Karpas-422 (cell line): ENCODE results near the gene UPF1. TPM values are rescaled to one million over a fixed set of nuclear protein-coding genes. Genes with fewer than 3 reads are reported as not detected.
"Not testable (repeated sequence)": the region's sequence is repeated elsewhere in the genome, so short reads cannot be mapped to it uniquely, and the experiment has no call there.

ENCODE experiments used
- DNase-seq: peaks from one replicate; pipeline ENCODE4 v3.0.0-alpha.2; 2015
- H2AFZ ChIP-seq: fragments of 200-600 bp; sonication (generic); 2 replicates; pipeline ENCODE4 v1.6.1; 2014; ENCODE audit warnings: antibody characterized with exemption, low read length, mixed read lengths
- H3K27ac ChIP-seq: fragments of 200-600 bp; sonication (generic); 2 replicates; pipeline ENCODE4 v1.5.1; 2014; ENCODE audit warnings: mild to moderate bottlenecking, low read length, moderate library complexity
- H3K27me3 ChIP-seq: fragments of 200-600 bp; sonication (generic); 2 replicates; pipeline ENCODE4 v1.6.1; 2014; ENCODE audit warnings: low read length, mixed read lengths
- H3K36me3 ChIP-seq: fragments of 200-600 bp; sonication (generic); 2 replicates; pipeline ENCODE4 v1.6.1; 2014; ENCODE audit warnings: low read length, mixed read lengths; ENCODE audit not compliant: insufficient read depth
- H3K4me1 ChIP-seq: fragments of 200-600 bp; sonication (generic); 2 replicates; pipeline ENCODE4 v1.6.1; 2014; ENCODE audit warnings: mild to moderate bottlenecking, low read length, mixed read lengths
- H3K4me2 ChIP-seq: fragments of 200-600 bp; sonication (generic); 2 replicates; pipeline ENCODE4 v1.6.1; 2014; ENCODE audit warnings: low read length, low read depth, mild to moderate bottlenecking; ENCODE audit not compliant: poor library complexity, severe bottlenecking
- H3K4me3 ChIP-seq: fragments of 200-600 bp; sonication (generic); 2 replicates; pipeline ENCODE4 v1.5.1; 2014; ENCODE audit warnings: mild to moderate bottlenecking, antibody characterized with exemption, low read length, mixed read lengths
- H3K79me2 ChIP-seq: fragments of 200-600 bp; sonication (generic); 2 replicates; pipeline ENCODE4 v1.6.1; 2014; ENCODE audit warnings: mild to moderate bottlenecking, low read length, mixed read lengths
- H3K9ac ChIP-seq: fragments of 200-600 bp; sonication (generic); 2 replicates; pipeline ENCODE4 v1.6.0; 2014; ENCODE audit warnings: low read length
- H3K9me2 ChIP-seq: fragments of 200-600 bp; sonication (generic), shearing (Covaris generic); replicated peaks from 2 replicates; pipeline ENCODE4 v1.6.0; 2014; ENCODE audit warnings: mild to moderate bottlenecking, low read length, moderate library complexity; ENCODE audit not compliant: insufficient read depth
- H3K9me3 ChIP-seq: fragments of 300-700, 200-600 bp; sonication (generic); 2 replicates; pipeline ENCODE4 v1.6.1; 2014; ENCODE audit warnings: low read length, mixed read lengths
- H4K20me1 ChIP-seq: fragments of 200-600 bp; sonication (generic); 2 replicates; pipeline ENCODE4 v1.6.1; 2014; ENCODE audit warnings: mild to moderate bottlenecking, antibody characterized with exemption, low read length, low read depth; ENCODE audit not compliant: insufficient read depth
- total RNA-seq: library from RNA; depleted of rRNA; stranded (reverse); fragments of >200 nt; shearing (Covaris generic); gene quantifications from 2 replicates; pipeline ENCODE4 v1.2.3, GENCODE V29; 2014; ENCODE audit warnings: low replicate concordance

Gene UPF1
- total RNA-seq, 1 experiment from 2014 or later: 30.6 TPM

- H3K27ac ChIP-seq: no peak overlapping the region
- H3K36me3 ChIP-seq: no peaks in the 10 kb centered on the region
- no peaks in the 10 kb centered on the region for H3K27me3 ChIP-seq
- no peak overlapping the region for H2AFZ ChIP-seq
- H3K9ac ChIP-seq: no peak overlapping the region
- no peaks in the 10 kb centered on the region for H3K9me2 ChIP-seq
- H3K4me2 ChIP-seq: no peak overlapping the region
- no peaks in the 10 kb centered on the region for H3K79me2 ChIP-seq
- H4K20me1 ChIP-seq: no peaks in the 10 kb centered on the region
- no peaks in the 10 kb centered on the region for H3K4me1 ChIP-seq
- no peaks in the 10 kb centered on the region for H3K9me3 ChIP-seq
- H3K4me3 ChIP-seq: no peak overlapping the region
- no peak for DNase-seq
Observed at GRCh38 chr19:18804643-18805042, 27.1 kb upstream of the UPF1 start.

GRCh38 chr19:18807861-18808331 lies 23.9 kb upstream of the UPF1 start:
- H4K20me1 ChIP-seq: no peaks in the 10 kb centered on the region
- no peaks in the 10 kb centered on the region for H3K9me2 ChIP-seq
- H3K27ac ChIP-seq: no peak overlapping the region
- H3K9me3 ChIP-seq: no peaks in the 10 kb centered on the region
- H3K4me2 ChIP-seq: no peak overlapping the region
- H2AFZ ChIP-seq: no peak overlapping the region
- H3K4me3 ChIP-seq: no peak overlapping the region
- H3K36me3 ChIP-seq: no peaks in the 10 kb centered on the region
- H3K27me3 ChIP-seq: no peaks in the 10 kb centered on the region
- no peak for DNase-seq
- H3K4me1 ChIP-seq: no peaks in the 10 kb centered on the region
- no peaks in the 10 kb centered on the region for H3K79me2 ChIP-seq
- no peak overlapping the region for H3K9ac ChIP-seq

GRCh38 chr19:18809149-18809868 lies 22.4 kb upstream of the UPF1 start:
- Histone ChIP-seq H3K9me2 (no peaks in the 10 kb centered on the region), H2AFZ (no peak overlapping the region), H3K4me2 (no peak overlapping the region), H3K27me3 (no peaks in the 10 kb centered on the region), H3K4me1 (no peaks in the 10 kb centered on the region), H3K4me3 (no peak overlapping the region), H3K9ac (no peak overlapping the region), H3K36me3 (no peaks in the 10 kb centered on the region), H4K20me1 (no peaks in the 10 kb centered on the region), H3K79me2 (no peaks in the 10 kb centered on the region), H3K27ac (no peak overlapping the region), H3K9me3 (no peaks in the 10 kb centered on the region)
- no peak for DNase-seq

GRCh38 chr19:18811638-18812037 lies 20.1 kb upstream of the UPF1 start:
- H2AFZ ChIP-seq, H3K4me2 ChIP-seq, H3K9ac ChIP-seq, H3K4me3 ChIP-seq, H3K9me2 ChIP-seq, DNase-seq, H3K27ac ChIP-seq, H3K79me2 ChIP-seq, H3K4me1 ChIP-seq, H3K36me3 ChIP-seq, H4K20me1 ChIP-seq, H3K27me3 ChIP-seq, H3K9me3 ChIP-seq: not testable (repeated sequence)

- no peak overlapping the region for H3K4me2 ChIP-seq
- no peak overlapping the region for H3K27ac ChIP-seq
- no peaks in the 10 kb centered on the region for H3K27me3 ChIP-seq
- no peak overlapping the region for H3K4me3 ChIP-seq
- H3K4me1 ChIP-seq: no peaks in the 10 kb centered on the region
- H3K79me2 ChIP-seq: no peaks in the 10 kb centered on the region
- no peaks in the 10 kb centered on the region for H3K36me3 ChIP-seq
- DNase-seq: no peak
- H2AFZ ChIP-seq: no peak overlapping the region
- no peaks in the 10 kb centered on the region for H3K9me3 ChIP-seq
- H4K20me1 ChIP-seq: no peaks in the 10 kb centered on the region
- no peaks in the 10 kb centered on the region for H3K9me2 ChIP-seq
- no peak overlapping the region for H3K9ac ChIP-seq
Observed at GRCh38 chr19:18814063-18814462, 17.7 kb upstream of the UPF1 start.

GRCh38 chr19:18815673-18816072 lies 16.1 kb upstream of the UPF1 start:
- no peak for DNase-seq
- H2AFZ ChIP-seq: no peak overlapping the region
- no peak overlapping the region for H3K4me3 ChIP-seq

GRCh38 chr19:18816645-18817044 lies 15.1 kb upstream of the UPF1 start:
- not testable (repeated sequence) for H3K9ac ChIP-seq, H3K79me2 ChIP-seq, H3K36me3 ChIP-seq, H2AFZ ChIP-seq, DNase-seq, H3K4me2 ChIP-seq, H3K27me3 ChIP-seq, H3K4me3 ChIP-seq, H3K27ac ChIP-seq, H3K9me3 ChIP-seq, H4K20me1 ChIP-seq, H3K9me2 ChIP-seq, H3K4me1 ChIP-seq

More at GRCh38 chr19:18815673-18816072, 16.1 kb upstream of the UPF1 start:
- Histone ChIP-seq H3K9ac (no peak overlapping the region), H3K4me2 (no peak overlapping the region), H4K20me1 (no peaks in the 10 kb centered on the region), H3K9me2 (no peaks in the 10 kb centered on the region), H3K9me3 (no peaks in the 10 kb centered on the region), H3K79me2 (no peaks in the 10 kb centered on the region), H3K36me3 (no peaks in the 10 kb centered on the region), H3K27ac (no peak overlapping the region), H3K27me3 (no peaks in the 10 kb centered on the region), H3K4me1 (no peaks in the 10 kb centered on the region)

- Histone ChIP-seq H3K4me1 (no peaks in the 10 kb centered on the region), H3K9ac (no peak overlapping the region), H4K20me1 (no peaks in the 10 kb centered on the region), H3K79me2 (no peaks in the 10 kb centered on the region), H3K4me2 (no peak overlapping the region), H3K9me3 (no peaks in the 10 kb centered on the region), H3K9me2 (no peaks in the 10 kb centered on the region), H2AFZ (no peak overlapping the region), H3K27ac (no peak overlapping the region), H3K36me3 (no peaks in the 10 kb centered on the region), H3K4me3 (no peak overlapping the region), H3K27me3 (no peaks in the 10 kb centered on the region)
- DNase-seq: no peak
Observed at GRCh38 chr19:18817574-18817973, 14.2 kb upstream of the UPF1 start.
